ENCODE measurements around the gene SMCHD1.

DNA sequence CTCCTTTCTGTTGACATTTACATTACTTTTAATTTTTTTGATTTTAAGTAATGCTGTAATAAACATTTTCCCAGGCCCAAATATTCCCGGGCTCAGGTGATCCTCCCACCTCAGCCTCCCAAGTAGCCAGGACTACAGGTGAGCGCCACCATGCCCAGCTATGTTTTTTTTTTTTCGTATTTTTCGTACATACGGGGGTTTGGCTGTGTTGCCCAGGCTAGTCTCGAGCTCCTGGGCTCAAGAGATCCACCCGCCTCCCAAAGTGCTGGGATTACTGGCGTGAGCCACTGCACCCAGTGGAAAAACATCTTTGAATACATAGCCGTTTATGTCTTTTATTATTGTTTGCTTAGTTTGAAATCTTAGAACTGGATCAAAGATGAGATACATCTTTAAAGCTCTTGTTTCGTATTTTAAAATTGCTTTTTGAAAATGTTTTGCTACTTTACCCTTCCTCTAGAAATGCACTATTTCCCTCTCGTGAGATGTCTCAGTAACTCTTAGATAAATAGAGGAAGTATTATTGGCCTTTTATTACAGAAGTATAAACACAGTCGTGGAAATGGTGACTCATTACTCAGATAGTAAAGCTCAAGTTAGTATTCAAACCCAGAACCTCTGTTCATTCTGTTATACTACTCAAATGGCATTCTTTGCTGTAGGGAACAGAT, 2.4 kb downstream of the SMCHD1 start:
- no peak for TF ChIP-seq POLR2A (IDR thresholded peaks at IDR 0.05)
- no peak for TF ChIP-seq EP300 (IDR thresholded peaks at IDR 0.05)
